NCI-H1105 treated with DMSO at 0.1 percent for 48 hours (cell line): ENCODE data around the gene TRIO.

Experiments
- DNase-seq: peaks from one replicate; lab custom pipeline; 2025; lab: John Stamatoyannopoulos, UW

The TRIO gene

GRCh38 chr5:14209222-14209822, 66.2 kb downstream of the TRIO start:
- DNase-seq = no peak

- DNase-seq = no peak
Observed at GRCh38 chr5:14209836-14210235, 66.7 kb downstream of the TRIO start.

- DNase-seq = no peak
Observed at GRCh38 chr5:14210729-14211128, 67.6 kb downstream of the TRIO start.

GRCh38 chr5:14211818-14212803, 69.0 kb downstream of the TRIO start:
- DNase-seq = no peak

GRCh38 chr5:14212838-14213237, 69.7 kb downstream of the TRIO start:
- no peak for DNase-seq

- no peak for DNase-seq
Observed at GRCh38 chr5:14213253-14213652, 70.1 kb downstream of the TRIO start.

GRCh38 chr5:14213813-14214585, 70.9 kb downstream of the TRIO start:
- no peak for DNase-seq

GRCh38 chr5:14215901-14216300, 72.8 kb downstream of the TRIO start:
- DNase-seq = no peak

GRCh38 chr5:14216372-14216771, 73.2 kb downstream of the TRIO start:
- DNase-seq = no peak

- DNase-seq = no peak
Observed at GRCh38 chr5:14216902-14217301, 73.8 kb downstream of the TRIO start.

- DNase-seq = no peak
Observed at GRCh38 chr5:14217587-14217986, 74.4 kb downstream of the TRIO start.

- DNase-seq = no peak
Observed at GRCh38 chr5:14218011-14218410, 74.9 kb downstream of the TRIO start.

- DNase-seq = no peak
Observed at GRCh38 chr5:14218480-14218879, 75.3 kb downstream of the TRIO start.

GRCh38 chr5:14218897-14219573, 75.9 kb downstream of the TRIO start:
- DNase-seq = no peak

- DNase-seq = no peak
Observed at GRCh38 chr5:14219800-14220512, 76.8 kb downstream of the TRIO start.

GRCh38 chr5:14220642-14221041, 77.5 kb downstream of the TRIO start:
- no peak for DNase-seq

- DNase-seq = no peak
Observed at GRCh38 chr5:14221732-14222131, 78.6 kb downstream of the TRIO start.

- DNase-seq = no peak
Observed at GRCh38 chr5:14222206-14222605, 79.1 kb downstream of the TRIO start.

GRCh38 chr5:14223372-14223771, 80.2 kb downstream of the TRIO start:
- no peak for DNase-seq

GRCh38 chr5:14225173-14225834, 82.2 kb downstream of the TRIO start:
- DNase-seq = no peak

- DNase-seq = no peak
Observed at GRCh38 chr5:14226149-14226548, 83.0 kb downstream of the TRIO start.
